ENCODE measurements around the gene NOL8.

DNA sequence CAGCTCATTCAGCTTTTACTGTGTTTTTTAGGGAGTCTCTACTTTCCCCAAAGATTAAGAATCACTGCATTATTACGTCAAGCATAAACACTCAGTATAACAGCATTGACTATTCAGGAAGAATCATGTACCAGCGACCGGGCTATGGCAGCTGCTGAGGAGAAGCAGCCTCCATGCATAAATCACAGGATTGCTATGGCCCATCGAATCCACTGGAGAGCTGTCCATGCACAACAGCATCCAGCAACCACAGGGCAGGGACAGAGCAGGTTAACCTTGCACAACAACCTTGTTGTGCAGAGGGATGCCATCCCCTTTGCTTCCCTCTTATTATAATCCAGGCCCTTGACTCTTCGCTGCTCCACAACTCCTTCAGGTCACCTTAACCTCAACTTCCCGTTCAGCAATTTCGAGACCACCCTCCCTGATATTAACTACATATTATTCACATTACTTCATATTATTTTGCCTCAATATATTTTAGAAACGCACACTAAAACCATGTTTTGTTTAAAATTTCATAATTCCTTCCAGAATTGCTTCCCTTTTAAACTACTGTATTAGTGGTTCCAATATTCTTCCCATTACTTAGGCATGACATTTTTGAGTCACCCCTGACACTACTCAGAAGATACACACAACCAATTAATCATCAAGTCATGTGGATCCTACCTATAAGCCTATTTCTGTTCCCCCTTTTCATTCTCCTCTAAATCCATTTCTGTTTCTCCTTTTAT is 32.6 kb downstream of the NOL8 start:
- TF ChIP-seq EZH2 (IDR thresholded peaks at IDR 0.05; ENCODE audit: borderline replicate concordance, insufficient read depth, low read depth, low read length, poor library complexity, severe bottlenecking): no peak
- TF ChIP-seq, protein P1, sequence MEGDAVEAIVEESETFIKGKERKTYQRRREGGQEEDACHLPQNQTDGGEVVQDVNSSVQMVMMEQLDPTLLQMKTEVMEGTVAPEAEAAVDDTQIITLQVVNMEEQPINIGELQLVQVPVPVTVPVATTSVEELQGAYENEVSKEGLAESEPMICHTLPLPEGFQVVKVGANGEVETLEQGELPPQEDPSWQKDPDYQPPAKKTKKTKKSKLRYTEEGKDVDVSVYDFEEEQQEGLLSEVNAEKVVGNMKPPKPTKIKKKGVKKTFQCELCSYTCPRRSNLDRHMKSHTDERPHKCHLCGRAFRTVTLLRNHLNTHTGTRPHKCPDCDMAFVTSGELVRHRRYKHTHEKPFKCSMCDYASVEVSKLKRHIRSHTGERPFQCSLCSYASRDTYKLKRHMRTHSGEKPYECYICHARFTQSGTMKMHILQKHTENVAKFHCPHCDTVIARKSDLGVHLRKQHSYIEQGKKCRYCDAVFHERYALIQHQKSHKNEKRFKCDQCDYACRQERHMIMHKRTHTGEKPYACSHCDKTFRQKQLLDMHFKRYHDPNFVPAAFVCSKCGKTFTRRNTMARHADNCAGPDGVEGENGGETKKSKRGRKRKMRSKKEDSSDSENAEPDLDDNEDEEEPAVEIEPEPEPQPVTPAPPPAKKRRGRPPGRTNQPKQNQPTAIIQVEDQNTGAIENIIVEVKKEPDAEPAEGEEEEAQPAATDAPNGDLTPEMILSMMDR (IDR thresholded peaks at IDR 0.05): no peak
